ENCODE measurements around the gene MDC1.

GRCh38 chr6:30711758-30712380, 5.2 kb downstream of the MDC1 start:
- TF ChIP-seq EZH2phosphoT487 (IDR thresholded peaks at IDR 0.05; ENCODE audit: insufficient read depth, low read depth) (no peak), EZH2 (IDR thresholded peaks at IDR 0.05; ENCODE audit: insufficient read depth, poor library complexity, severe bottlenecking) (no peak)
